Ovary (tissue), 9 donors: Measurements from ENCODE around the gene IFIT2. TPM values are rescaled to one million over a fixed set of nuclear protein-coding genes. Genes with fewer than 3 reads are reported as not detected.

Source experiments
- DNase-seq, 5 donors: peaks; one replicate each; pipeline ENCODE4 v3.0.0-alpha.2; 2019 to 2020
- H3K27ac ChIP-seq, 2 donors: fragments of 200-600 bp; one replicate each; pipeline versions ENCODE4 v1.5.1 to v1.8.0; 2019 to 2022
- H3K27me3 ChIP-seq: fragments of 200-600 bp; one replicate; pipeline ENCODE4 v1.8.0; 2022
- H3K36me3 ChIP-seq: fragments of 200-600 bp; sonication (generic); one replicate; pipeline ENCODE4 v1.5.1; 2019
- H3K4me1 ChIP-seq: one replicate; pipeline ENCODE4 v1.8.1; 2013; ENCODE audit warnings: mild to moderate bottlenecking, moderate library complexity; ENCODE audit not compliant: insufficient read depth
- H3K4me3 ChIP-seq: fragments of 200-600 bp; sonication (generic); one replicate; pipeline ENCODE4 v1.5.1; 2017
- H3K9me3 ChIP-seq, 2 donors: fragments of 200-600 bp in 1 of 2; sonication (generic) in 1 of 2; one replicate each; pipeline versions ENCODE4 v1.5.1 to v1.8.1; 2013 to 2019; ENCODE audit warnings: mild to moderate bottlenecking in 1 of 2, moderate library complexity in 1 of 2
- CTCF ChIP-seq, 3 donors: fragments of 450-650 bp in 2 of 3; fragments of 200-600 bp in 1 of 3; IDR thresholded peaks; one replicate each; pipeline versions ENCODE4 v1.5.1 to v1.8.0; 2016 to 2022; ENCODE audit warnings: antibody characterized with exemption in 3 of 3, mild to moderate bottlenecking in 1 of 3
- EP300 ChIP-seq: sonication (generic); formaldehyde crosslinking; IDR thresholded peaks from one replicate; pipeline ENCODE4 v1.6.1; 2017; ENCODE audit warnings: antibody characterized with exemption
- POLR2A ChIP-seq: fragments of 450-650 bp; IDR thresholded peaks from one replicate; pipeline ENCODE4 v1.6.1; 2017; ENCODE audit warnings: antibody characterized with exemption, mild to moderate bottlenecking, moderate library complexity
- WGBS, 3 donors: extraction: QIAGEN DNeasy Blood & Tissue Kit in 1 of 3; methylation state at CpG; one replicate each; pipeline versions ENCODE4 v1.1.5 to v1.1.7; 2013 to 2017; 5-methylcytosine and 5-hydroxymethylcytosine counted together
- intact Hi-C, 4 donors: fragments of 100-400 bp; cut with DNase I; formaldehyde crosslinking; loops; one replicate each; pipeline versions ENCODE4 v1.11.0 to v1.15.1; 2022 to 2023
- polyA plus RNA-seq, 2 donors: library from polyadenylated mRNA; stranded (reverse); fragments of 200-250 nt in 1 of 2; fragments of 350-450 nt in 1 of 2; fragmentation: Illumina TruSeq in 1 of 2; extraction: RNeasy Lipid Tissue Mini Kit (QIAGEN cat#74804) in 1 of 2; gene quantifications; one replicate each; pipeline ENCODE4 v1.2.3, GENCODE V29; 2013 to 2014
- total RNA-seq, 7 donors: library from RNA; depleted of rRNA in 2 of 7; stranded (reverse); fragments of >200 nt in 2 of 7; fragmentation: NEBNext Ultra II Directional in 3 of 7; extraction: Animal tissue kit (Norgen Biotek cat#: 25700) in 3 of 7; gene quantifications; one replicate each; pipeline versions ENCODE4 v1.1.0 to v1.2.4, GENCODE V29; 2016 to 2023
- donor health status: DM: no; HTN: no; CAD: no; lungs with moderate emphysema.
- donor health status: DM: no; HTN: no; CAD: no.
- donor health status: Bipolar disorder and iron deficiency.
- donor health status: DM: yes; HTN: yes; CAD: no.
- donor health status: DM: no; HTN: no; CAD: no.
- donor health status: DM: yes; HTN: yes; CAD: no.

IFIT2 gene
- total and polyA plus RNA-seq, 9 donors = 2.1 to 21.3 (median 6.2) TPM

DNA sequence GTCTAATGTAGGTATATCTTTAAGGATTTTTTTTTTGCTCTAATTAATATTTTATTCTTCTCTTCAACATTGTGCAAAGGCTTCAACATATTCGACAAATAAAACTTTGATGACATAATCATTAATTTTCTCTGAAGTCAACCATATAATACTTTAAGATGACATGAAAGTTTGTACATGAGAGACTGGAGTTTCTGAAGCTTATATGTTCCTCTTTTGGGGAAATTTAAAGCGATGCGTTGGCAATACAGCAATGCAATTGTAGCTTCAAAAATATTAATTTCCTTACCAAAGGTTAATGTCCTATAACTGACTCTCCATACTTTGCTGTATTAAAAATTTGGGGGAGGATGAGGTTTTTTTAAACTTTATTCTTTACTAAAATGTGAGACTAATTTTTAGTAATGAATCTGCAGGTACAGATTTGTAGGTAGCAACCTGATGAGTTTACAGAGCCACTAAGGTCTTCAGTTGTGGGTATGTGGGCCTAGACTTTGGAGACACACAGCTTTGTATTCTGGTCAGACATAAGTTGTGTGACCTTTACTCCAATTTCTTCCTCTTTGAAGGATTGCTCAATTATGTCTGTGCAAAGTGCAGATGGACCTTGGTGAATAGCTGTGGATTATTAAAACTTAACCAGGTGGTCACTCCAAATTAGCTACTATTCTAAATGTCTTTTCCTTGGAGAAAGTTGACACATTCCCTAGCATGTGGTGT, 32.3 kb upstream of the IFIT2 start:
- Histone ChIP-seq H3K9me3 (no peaks in the 10 kb centered on the region), H3K4me1 (peaks cover 1% of the 10 kb centered on the region), H3K27ac (no peak overlapping the region), H3K4me3 (no peak overlapping the region), H3K36me3 (no peaks in the 10 kb centered on the region), H3K27me3 (no peaks in the 10 kb centered on the region)
- TF ChIP-seq POLR2A = no peak
- intact Hi-C loops = no loop called here
- no peak for DNase-seq
- 94 to 95% (median 95%) methylated on average over 3 of the region's 3 CpGs for whole genome bisulfite sequencing, 3 donors

GRCh38 chr10:89270153-89270483, 31.7 kb upstream of the IFIT2 start:
- intact Hi-C loops = no loop called here
- DNase-seq = no peak
- no peak overlapping the region for H3K27ac ChIP-seq
- no peaks in the 10 kb centered on the region for H3K36me3 ChIP-seq
- H3K27me3 ChIP-seq = no peaks in the 10 kb centered on the region
- TF ChIP-seq EP300 = no peak
- no peak for TF ChIP-seq POLR2A
- TF ChIP-seq CTCF (IDR thresholded peaks at IDR 0.05) = no peak
- H3K4me1 ChIP-seq = peaks cover 1% of the 10 kb centered on the region
- no peak overlapping the region for H3K4me3 ChIP-seq
- H3K9me3 ChIP-seq = no peaks in the 10 kb centered on the region

- TF ChIP-seq EP300 = no peak
- TF ChIP-seq POLR2A = no peak
- Histone ChIP-seq H3K27ac (no peak overlapping the region), H3K4me3 (no peak overlapping the region), H3K4me1 (peaks cover 1% of the 10 kb centered on the region), H3K9me3 (no peaks in the 10 kb centered on the region), H3K27me3 (no peaks in the 10 kb centered on the region), H3K36me3 (no peaks in the 10 kb centered on the region)
- intact Hi-C loops = no loop called here
- DNase-seq = no peak
- WGBS, 3 donors = 95 to 98% (median 95%) methylated on average over 2 of the region's 2 CpGs
Measured at GRCh38 chr10:89271532-89271931, 30.3 kb upstream of the IFIT2 start.

DNA sequence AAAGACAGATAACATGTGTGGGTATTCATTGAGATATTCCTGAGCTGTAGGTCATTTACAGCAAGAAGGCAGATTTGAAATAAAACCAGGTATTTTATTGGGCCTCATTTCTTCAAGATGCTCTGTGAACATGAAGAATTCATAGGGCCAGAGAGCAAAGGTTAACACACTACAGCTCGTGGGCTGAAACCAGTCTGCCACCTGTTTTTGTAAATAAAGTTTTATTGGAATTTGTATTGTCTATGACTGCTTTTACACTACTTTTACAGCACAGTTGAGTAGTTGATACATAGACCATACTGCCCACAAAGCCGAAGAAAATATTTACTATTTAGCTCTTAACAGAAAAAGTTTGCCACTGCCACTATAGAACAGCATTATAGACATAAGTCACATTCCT, 28.2 kb upstream of the IFIT2 start:
- Histone ChIP-seq H3K27ac (no peak overlapping the region), H3K9me3 (no peaks in the 10 kb centered on the region), H3K4me3 (no peak overlapping the region), H3K27me3 (no peaks in the 10 kb centered on the region), H3K36me3 (no peaks in the 10 kb centered on the region), H3K4me1 (peaks cover 2% of the 10 kb centered on the region)
- intact Hi-C loops = no loop called here
- TF ChIP-seq POLR2A (no peak), CTCF (IDR thresholded peaks at IDR 0.05) (no peak), EP300 (no peak)
- no peak for DNase-seq
- 45 to 90% (median 84%) methylated on average over 2 of the region's 2 CpGs for WGBS, 3 donors

GRCh38 chr10:89274928-89275327, 26.9 kb upstream of the IFIT2 start:
- no peak for DNase-seq
- H3K27ac ChIP-seq = no peak overlapping the region
- WGBS, 3 donors = 9 to 30% (median 25%) methylated on average over 3 of the region's 3 CpGs
- H3K4me1 ChIP-seq = peaks cover 3% of the 10 kb centered on the region
- no peaks in the 10 kb centered on the region for H3K27me3 ChIP-seq
- H3K9me3 ChIP-seq = no peaks in the 10 kb centered on the region
- no peaks in the 10 kb centered on the region for H3K36me3 ChIP-seq
- intact Hi-C loops = no loop called here
- TF ChIP-seq CTCF (IDR thresholded peaks at IDR 0.05) (no peak), POLR2A (no peak)
- H3K4me3 ChIP-seq = no peak overlapping the region
